Measurements from ENCODE around the gene SDK2. TPM values are rescaled to one million over a fixed set of nuclear protein-coding genes. Genes with fewer than 3 reads are reported as not detected.

The SDK2 gene
- total and polyA plus RNA-seq, 9 donors, result 0.40 to 5.4 (median 0.96) TPM

DNA sequence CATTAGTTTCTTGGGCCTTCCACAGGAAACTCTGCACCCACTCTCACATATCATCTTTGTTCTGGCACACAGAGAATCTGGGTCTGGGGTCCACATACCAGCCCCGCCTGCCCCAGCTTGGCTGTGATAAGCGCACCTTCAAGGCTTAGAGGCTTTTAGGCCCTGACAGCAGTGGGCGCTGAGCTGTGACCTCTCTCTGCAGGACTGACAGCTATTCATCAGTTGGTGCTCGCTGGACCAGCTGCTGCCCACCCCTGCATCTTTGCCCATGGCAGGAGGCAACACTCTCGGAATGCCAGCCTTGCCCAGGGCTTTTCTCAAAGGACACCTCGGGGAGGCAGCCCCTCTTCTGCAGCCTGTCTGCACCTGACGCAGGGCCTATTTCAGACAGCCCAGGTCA lies 62.9 kb downstream of the SDK2 start:
- DNase-seq, result no peak
- intact Hi-C loops (cut with DNase I), result no loop called here
- Histone ChIP-seq H3K36me3 (no peaks in the 10 kb centered on the region), H3K27me3 (no peaks in the 10 kb centered on the region), H3K4me3 (no peak overlapping the region), H3K9me3 (no peaks in the 10 kb centered on the region), H3K4me1 (ENCODE audit: insufficient read depth) (no peaks in the 10 kb centered on the region), H3K27ac (no peak overlapping the region)
- 92 to 96% (median 94%) methylated on average over 7 of the region's 7 CpGs for WGBS, 3 donors
- TF ChIP-seq, protein P1, sequence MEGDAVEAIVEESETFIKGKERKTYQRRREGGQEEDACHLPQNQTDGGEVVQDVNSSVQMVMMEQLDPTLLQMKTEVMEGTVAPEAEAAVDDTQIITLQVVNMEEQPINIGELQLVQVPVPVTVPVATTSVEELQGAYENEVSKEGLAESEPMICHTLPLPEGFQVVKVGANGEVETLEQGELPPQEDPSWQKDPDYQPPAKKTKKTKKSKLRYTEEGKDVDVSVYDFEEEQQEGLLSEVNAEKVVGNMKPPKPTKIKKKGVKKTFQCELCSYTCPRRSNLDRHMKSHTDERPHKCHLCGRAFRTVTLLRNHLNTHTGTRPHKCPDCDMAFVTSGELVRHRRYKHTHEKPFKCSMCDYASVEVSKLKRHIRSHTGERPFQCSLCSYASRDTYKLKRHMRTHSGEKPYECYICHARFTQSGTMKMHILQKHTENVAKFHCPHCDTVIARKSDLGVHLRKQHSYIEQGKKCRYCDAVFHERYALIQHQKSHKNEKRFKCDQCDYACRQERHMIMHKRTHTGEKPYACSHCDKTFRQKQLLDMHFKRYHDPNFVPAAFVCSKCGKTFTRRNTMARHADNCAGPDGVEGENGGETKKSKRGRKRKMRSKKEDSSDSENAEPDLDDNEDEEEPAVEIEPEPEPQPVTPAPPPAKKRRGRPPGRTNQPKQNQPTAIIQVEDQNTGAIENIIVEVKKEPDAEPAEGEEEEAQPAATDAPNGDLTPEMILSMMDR (IDR thresholded peaks at IDR 0.05), result no peak
- TF ChIP-seq POLR2A (IDR thresholded peaks at IDR 0.05) (no peak), EP300 (IDR thresholded peaks at IDR 0.05) (no peak)

DNA sequence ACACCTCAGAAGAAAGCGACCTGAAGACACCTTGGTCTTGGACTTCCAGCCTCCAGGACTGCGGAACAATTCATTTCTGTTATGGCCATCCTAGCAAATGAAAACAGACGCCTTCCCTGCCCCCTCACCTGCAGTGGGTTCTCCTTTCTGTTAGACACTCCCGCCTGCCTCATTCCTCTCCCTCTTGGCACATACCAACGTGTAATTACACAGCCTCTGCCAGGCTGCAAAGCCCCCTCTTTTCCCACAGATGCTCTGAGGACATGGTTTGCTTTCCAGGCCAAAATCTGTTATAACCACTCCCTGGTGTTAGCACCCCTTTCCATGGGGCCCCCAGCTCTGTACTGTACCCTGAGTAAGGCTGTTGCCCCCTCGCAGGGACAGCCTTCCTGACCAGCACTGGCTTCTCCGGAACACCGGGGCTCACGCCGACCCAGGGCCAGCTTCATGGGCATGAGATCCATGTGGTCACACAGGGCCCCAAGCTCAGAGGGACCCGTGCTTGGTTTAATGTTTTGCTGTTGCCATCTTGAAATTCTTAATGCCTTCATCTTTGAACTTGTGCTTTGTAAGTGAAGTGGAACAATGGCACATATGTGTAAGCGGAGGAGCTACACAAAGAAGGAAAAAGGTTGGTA lies 64.1 kb downstream of the SDK2 start:
- 92 to 94% (median 93%) methylated on average over 12 of the region's 12 CpGs for WGBS, 3 donors
- Histone ChIP-seq H3K9me3 (no peaks in the 10 kb centered on the region), H3K4me1 (ENCODE audit: insufficient read depth) (no peaks in the 10 kb centered on the region), H3K27ac (no peak overlapping the region), H3K36me3 (no peaks in the 10 kb centered on the region), H3K27me3 (no peaks in the 10 kb centered on the region), H3K4me3 (no peak overlapping the region)
- intact Hi-C loops (cut with DNase I), result no loop called here
- DNase-seq, result no peak
- TF ChIP-seq EP300 (IDR thresholded peaks at IDR 0.05) (no peak), POLR2A (IDR thresholded peaks at IDR 0.05) (no peak)
- TF ChIP-seq, protein P1 (IDR thresholded peaks at IDR 0.05), result no peak

DNA sequence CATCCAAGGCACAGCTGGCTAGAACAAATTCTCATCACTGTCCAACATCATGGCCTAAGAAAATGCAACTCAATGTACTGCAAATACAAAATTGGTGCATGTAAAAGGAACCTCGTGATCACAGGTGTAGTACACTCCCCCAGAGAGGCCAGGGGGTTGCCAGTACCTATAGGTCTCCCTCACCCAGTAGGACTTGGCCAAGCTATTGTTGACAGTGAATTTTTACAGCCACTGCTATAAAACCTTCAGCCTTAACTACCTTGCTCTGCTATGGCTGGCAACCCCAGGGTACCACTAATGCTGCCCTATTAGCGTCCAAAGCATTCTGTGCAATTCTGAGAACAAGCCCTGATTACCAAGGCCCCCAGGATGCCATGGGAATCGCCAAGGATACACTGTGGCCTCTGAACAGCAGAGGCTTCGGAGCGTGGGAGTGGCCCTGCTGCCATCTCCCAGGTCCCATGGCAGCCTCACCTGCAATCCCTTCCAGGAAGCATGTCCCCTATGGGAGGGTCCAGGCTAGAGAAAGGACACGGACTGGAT lies 67.6 kb downstream of the SDK2 start:
- no peaks in the 10 kb centered on the region for H3K36me3 ChIP-seq
- no peak for DNase-seq
- H3K4me3 ChIP-seq, result no peak overlapping the region
- no peaks in the 10 kb centered on the region for H3K4me1 ChIP-seq (ENCODE audit: insufficient read depth)
- no peaks in the 10 kb centered on the region for H3K27me3 ChIP-seq
- WGBS, 3 donors, result 90 to 93% (median 91%) methylated on average over 6 of the region's 6 CpGs
- H3K27ac ChIP-seq, result no peak overlapping the region
- intact Hi-C loops (cut with DNase I), result no loop called here
- no peaks in the 10 kb centered on the region for H3K9me3 ChIP-seq
- TF ChIP-seq POLR2A (IDR thresholded peaks at IDR 0.05), result no peak

DNA sequence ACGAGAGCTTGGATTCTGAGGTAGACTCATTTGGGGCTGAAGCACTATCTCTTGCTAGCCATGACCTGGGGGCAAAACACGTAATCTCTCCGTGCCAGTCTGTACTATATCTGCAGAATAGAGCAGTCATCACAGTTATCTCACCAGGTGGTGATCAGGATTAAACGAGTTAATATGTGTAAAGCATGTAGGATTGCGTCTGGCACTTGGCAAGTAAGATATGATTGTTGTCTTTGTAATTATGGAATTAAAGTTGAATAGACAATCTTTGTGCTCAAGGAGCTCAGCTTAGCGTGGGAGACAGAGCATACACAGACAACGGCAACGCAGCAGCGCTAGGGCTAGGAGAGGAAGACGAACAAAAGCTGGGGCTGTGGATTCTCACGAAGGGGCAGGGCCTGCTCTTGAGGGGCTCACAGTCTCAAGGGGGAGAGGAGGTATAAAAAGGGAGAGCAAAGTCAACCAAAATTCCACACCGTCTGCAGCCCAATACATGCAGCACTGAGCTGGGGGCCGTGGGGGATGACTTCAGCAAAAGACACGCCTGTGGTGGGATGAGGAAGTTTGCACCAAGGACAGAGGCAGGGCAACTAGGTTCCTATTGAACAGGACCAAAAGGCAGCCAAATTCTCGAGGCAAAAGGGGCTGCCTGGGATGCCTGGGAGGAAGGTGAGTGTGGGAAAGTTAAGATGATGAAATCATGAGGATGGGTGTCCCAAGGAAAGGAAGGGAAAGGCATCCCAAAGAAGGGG lies 68.6 kb downstream of the SDK2 start:
- no peak for TF ChIP-seq POLR2A (IDR thresholded peaks at IDR 0.05)
- no peak for TF ChIP-seq EP300 (IDR thresholded peaks at IDR 0.05)
- TF ChIP-seq, protein P1 (IDR thresholded peaks at IDR 0.05), result no peak
- Histone ChIP-seq H3K4me1 (ENCODE audit: insufficient read depth) (no peaks in the 10 kb centered on the region), H3K27me3 (no peaks in the 10 kb centered on the region), H3K9me3 (no peaks in the 10 kb centered on the region), H3K27ac (no peak overlapping the region), H3K4me3 (no peak overlapping the region), H3K36me3 (no peaks in the 10 kb centered on the region)
- DNase-seq, result no peak
- WGBS, 3 donors, result 51 to 65% (median 56%) methylated on average over 15 of the region's 15 CpGs
- intact Hi-C loops (cut with DNase I), result no loop called here

Measured in ovary (tissue), 9 donors.